ENCODE measurements around the gene CCDC51. TPM values are rescaled to one million over a fixed set of nuclear protein-coding genes. Genes with fewer than 3 reads are reported as not detected.

Gene CCDC51
- total and polyA plus RNA-seq, 2 donors from 2014 or later, result 13.8 to 32.8 TPM

- Histone ChIP-seq H3K36me3 (ENCODE audit: control insufficient read depth in 2 of 3, insufficient read depth in 3 of 3, low read length in 3 of 3) (no peaks in the 10 kb centered on the region), H3K27me3 (ENCODE audit: control insufficient read depth, insufficient read depth, low read length) (no peaks in the 10 kb centered on the region), H3K4me1 (ENCODE audit: control insufficient read depth in 2 of 3, insufficient read depth in 2 of 3, low read depth in 1 of 3, low read length in 3 of 3) (peaks cover 3 to 35% (median 34%) of the 10 kb centered on the region in 3 donors), H3K4me3 (ENCODE audit: low read length in 3 of 3) (no peak overlapping the region), H3K9me3 (ENCODE audit: control insufficient read depth in 2 of 3, insufficient read depth in 1 of 3, low read length in 3 of 3) (no peaks in the 10 kb centered on the region), H3K27ac (ENCODE audit: low read depth in 2 of 2, low read length in 2 of 2) (peak overlapping the region in 1 of 2 donors; percentile 20), H3K9ac (ENCODE audit: low read length in 3 of 3) (peak overlapping the region in 1 of 3 donors; percentile 63)
- DNase-seq (peak; percentile 90 to 94 (median 91)), FAIRE-seq (no peak)
- intact Hi-C loops (cut with DNase I), result loop anchor here (5.0 to 10.0 kb wide), 2 partner anchors 34 to 161 kb away; no protein-coding TSS in a partner anchor
- peak; percentile 100 for TF ChIP-seq CTCF (IDR thresholded peaks at IDR 0.05; ENCODE audit: borderline replicate concordance, extremely low read depth, insufficient read depth)
Observed at GRCh38 chr3:48435774-48436476, 4.0 kb downstream of the CCDC51 start.

GRCh38 chr3:48435223-48435595 is 4.7 kb downstream of the CCDC51 start:
- H3K4me3 ChIP-seq (ENCODE audit: low read length in 3 of 3), result no peak overlapping the region
- H3K27ac ChIP-seq (ENCODE audit: low read depth in 2 of 2, low read length in 2 of 2), result peak overlapping the region; percentile 20 to 84
- intact Hi-C loops (cut with DNase I), result loop anchor here (5.0 to 10.0 kb wide), 2 partner anchors 33 to 160 kb away; no protein-coding TSS in a partner anchor
- H3K9me3 ChIP-seq (ENCODE audit: control insufficient read depth in 2 of 3, insufficient read depth in 1 of 3, low read length in 3 of 3), result no peaks in the 10 kb centered on the region
- H3K9ac ChIP-seq (ENCODE audit: low read length in 3 of 3), result peak overlapping the region in 1 of 3 donors; percentile 63
- no peak for TF ChIP-seq CTCF (IDR thresholded peaks at IDR 0.05; ENCODE audit: borderline replicate concordance, extremely low read depth, insufficient read depth)
- no peaks in the 10 kb centered on the region for H3K36me3 ChIP-seq (ENCODE audit: control insufficient read depth in 2 of 3, insufficient read depth in 3 of 3, low read length in 3 of 3)
- FAIRE-seq (no peak), DNase-seq (no peak)
- H3K4me1 ChIP-seq (ENCODE audit: control insufficient read depth in 2 of 3, insufficient read depth in 2 of 3, low read depth in 1 of 3, low read length in 3 of 3), result peaks cover 3 to 42% (median 37%) of the 10 kb centered on the region in 3 donors
- no peaks in the 10 kb centered on the region for H3K27me3 ChIP-seq (ENCODE audit: control insufficient read depth, insufficient read depth, low read length)

GRCh38 chr3:48434591-48435222 is 5.2 kb downstream of the CCDC51 start:
- H3K9ac ChIP-seq (ENCODE audit: low read length in 3 of 3), result peak overlapping the region in 1 of 3 donors; percentile 63

More at GRCh38 chr3:48434591-48435222, 5.2 kb downstream of the CCDC51 start:
- Histone ChIP-seq H3K36me3 (ENCODE audit: control insufficient read depth in 2 of 3, insufficient read depth in 3 of 3, low read length in 3 of 3) (no peaks in the 10 kb centered on the region), H3K27me3 (ENCODE audit: control insufficient read depth, insufficient read depth, low read length) (no peaks in the 10 kb centered on the region), H3K9me3 (ENCODE audit: control insufficient read depth in 2 of 3, insufficient read depth in 1 of 3, low read length in 3 of 3) (no peaks in the 10 kb centered on the region), H3K4me1 (ENCODE audit: control insufficient read depth in 2 of 3, insufficient read depth in 2 of 3, low read depth in 1 of 3, low read length in 3 of 3) (peaks cover 3 to 44% (median 36%) of the 10 kb centered on the region in 3 donors), H3K4me3 (ENCODE audit: low read length in 3 of 3) (peak overlapping the region in 1 of 3 donors; percentile 22), H3K27ac (ENCODE audit: low read depth in 2 of 2, low read length in 2 of 2) (peak overlapping the region; percentile 78 to 84)
- no peak for TF ChIP-seq CTCF (IDR thresholded peaks at IDR 0.05; ENCODE audit: borderline replicate concordance, extremely low read depth, insufficient read depth)
- no peak for DNase-seq
- no peak for FAIRE-seq
- intact Hi-C loops (cut with DNase I), result loop anchor here (5.0 to 10.0 kb wide), 2 partner anchors 32 to 160 kb away; no protein-coding TSS in a partner anchor
